Activated T-cell treated with anti-CD3 and anti-CD28 coated beads, Interleukin-2, amount 50 U/mL, for 72 hours (primary cell): Measurements from ENCODE around the gene CTBP1. TPM values are rescaled to one million over a fixed set of nuclear protein-coding genes. Genes with fewer than 3 reads are reported as not detected.
A peak's percentile ranks its signal among the peaks of the same experiment; 100 is the strongest.

Source experiments
- ATAC-seq, 2 donors: fragments of 150-1000 bp; cut with Tn5 transposase; replicated peaks in 1 of 2; 2 replicates each; pipeline ENCODE4 v1.10.0; 2021; ENCODE audit warnings: moderate library complexity in 2 of 2, mild to moderate bottlenecking in 1 of 2
- DNase-seq, 2 donors: peaks; one replicate each; pipeline ENCODE4 v3.0.0; 2021 to 2022; ENCODE audit warnings: mixed read lengths in 1 of 2
- H3K27ac Mint-ChIP-seq: one replicate; pipeline ENCODE4 v1.8.0; 2022; ENCODE audit warnings: mild to moderate bottlenecking, moderate library complexity, mixed read lengths
- H3K27me3 Mint-ChIP-seq: one replicate; pipeline ENCODE4 v1.8.0; 2022; ENCODE audit warnings: low read depth, mixed read lengths
- H3K36me3 Mint-ChIP-seq, 2 donors: one replicate each; pipeline ENCODE4 v1.8.0; 2022; ENCODE audit warnings: mixed read lengths in 2 of 2, mild to moderate bottlenecking in 1 of 2; ENCODE audit not compliant: insufficient read depth in 2 of 2
- H3K4me1 Mint-ChIP-seq: one replicate; pipeline ENCODE4 v1.8.0; 2022; ENCODE audit warnings: low read depth, mixed read lengths
- H3K4me3 Mint-ChIP-seq, 2 donors: one replicate each; pipeline ENCODE4 v1.8.0; 2022; ENCODE audit warnings: mild to moderate bottlenecking in 2 of 2, mixed read lengths in 2 of 2, moderate library complexity in 2 of 2
- H3K9me3 Mint-ChIP-seq, 2 donors: one replicate each; pipeline ENCODE4 v1.8.0; 2022; ENCODE audit warnings: mixed read lengths in 2 of 2
- total RNA-seq, 2 donors: library from RNA; stranded (reverse); gene quantifications; one replicate each; pipeline ENCODE4 v1.2.3, GENCODE V29; 2022

The CTBP1 gene
- total RNA-seq, 2 donors from 2014 or later: 182 to 190 TPM

GRCh38 chr4:1291091-1291490 is 42.2 kb upstream of the CTBP1 start:
- H3K27me3 Mint-ChIP-seq: no peaks in the 10 kb centered on the region
- peaks cover 7 to 9% of the 10 kb centered on the region in 2 donors for H3K36me3 Mint-ChIP-seq

GRCh38 chr4:1290165-1290977 is 41.4 kb upstream of the CTBP1 start:
- peak in 1 of 2 donors; percentile 1 for ATAC-seq
- DNase-seq: peak; percentile 22 to 27
- no peaks in the 10 kb centered on the region for H3K27me3 Mint-ChIP-seq
- H3K4me1 Mint-ChIP-seq: peaks cover 43% of the 10 kb centered on the region
- H3K27ac Mint-ChIP-seq: peak overlapping the region; percentile 97
- H3K4me3 Mint-ChIP-seq: peak overlapping the region; percentile 98 to 99
- peaks cover 8 to 10% of the 10 kb centered on the region in 2 donors for H3K36me3 Mint-ChIP-seq
- H3K9me3 Mint-ChIP-seq: peaks cover 2 to 4% of the 10 kb centered on the region in 2 donors

More at GRCh38 chr4:1291091-1291490, 42.2 kb upstream of the CTBP1 start:
- DNase-seq (no peak), ATAC-seq (no peak)
- H3K9me3 Mint-ChIP-seq: peaks cover 2 to 4% of the 10 kb centered on the region in 2 donors
- H3K27ac Mint-ChIP-seq: peak overlapping the region; percentile 97
- H3K4me1 Mint-ChIP-seq: peaks cover 43% of the 10 kb centered on the region
- H3K4me3 Mint-ChIP-seq: peak overlapping the region; percentile 98 to 99

- Mint-ChIP-seq H3K4me1 (peaks cover 38% of the 10 kb centered on the region), H3K27me3 (no peaks in the 10 kb centered on the region), H3K9me3 (peaks cover 2 to 4% of the 10 kb centered on the region in 2 donors), H3K36me3 (peaks cover 8 to 10% of the 10 kb centered on the region in 2 donors), H3K4me3 (peak within 1 kb of the TSS; percentile 98 to 99), H3K27ac (peak within 1 kb of the TSS; percentile 97)
- peak; percentile 96 to 97 for ATAC-seq
- DNase-seq: peak; percentile 98
Measured at GRCh38 chr4:1289207-1290164, 40.6 kb upstream of the CTBP1 start, which contains the start of gene MAEA. Gene MAEA, plus strand, starts transcription at chr4:1289891. Its CDS starts 23 bp downstream, at chr4:1289914.

- no peak for ATAC-seq
- Mint-ChIP-seq H3K9me3 (peaks cover 2 to 4% of the 10 kb centered on the region in 2 donors), H3K36me3 (peaks cover 8 to 10% of the 10 kb centered on the region in 2 donors)
Measured at GRCh38 chr4:1288786-1289185, 39.9 kb upstream of the CTBP1 start.

GRCh38 chr4:1285790-1286553 is 37.0 kb upstream of the CTBP1 start:
- Mint-ChIP-seq H3K36me3 (peaks cover 7 to 8% of the 10 kb centered on the region in 2 donors), H3K4me1 (peaks cover 15% of the 10 kb centered on the region), H3K4me3 (no peak overlapping the region), H3K9me3 (peaks cover 2 to 4% of the 10 kb centered on the region in 2 donors), H3K27ac (no peak overlapping the region), H3K27me3 (no peaks in the 10 kb centered on the region)
- ATAC-seq (no peak), DNase-seq (peak; percentile 56 to 65)

More at GRCh38 chr4:1288786-1289185, 39.9 kb upstream of the CTBP1 start:
- no peak for DNase-seq
- Mint-ChIP-seq H3K27ac (peak overlapping the region; percentile 95), H3K27me3 (no peaks in the 10 kb centered on the region), H3K4me1 (peaks cover 36% of the 10 kb centered on the region), H3K4me3 (peak overlapping the region; percentile 98 to 99)

- ATAC-seq (no peak), DNase-seq (no peak)
- no peak overlapping the region for H3K4me3 Mint-ChIP-seq
- H3K36me3 Mint-ChIP-seq: peaks cover 4% of the 10 kb centered on the region in 2 donors
- H3K27me3 Mint-ChIP-seq: no peaks in the 10 kb centered on the region
- H3K27ac Mint-ChIP-seq: no peak overlapping the region
- H3K4me1 Mint-ChIP-seq: peaks cover 8% of the 10 kb centered on the region
- peaks cover 2 to 4% of the 10 kb centered on the region in 2 donors for H3K9me3 Mint-ChIP-seq
Measured at GRCh38 chr4:1285151-1285789, 36.3 kb upstream of the CTBP1 start.

GRCh38 chr4:1283711-1284110 is 34.8 kb upstream of the CTBP1 start:
- no peak overlapping the region for H3K4me3 Mint-ChIP-seq
- peaks cover 4% of the 10 kb centered on the region for H3K4me1 Mint-ChIP-seq
- H3K36me3 Mint-ChIP-seq: peaks cover 4% of the 10 kb centered on the region in 2 donors
- H3K9me3 Mint-ChIP-seq: peaks cover 2 to 4% of the 10 kb centered on the region in 2 donors
- DNase-seq: no peak
- no peak overlapping the region for H3K27ac Mint-ChIP-seq
- no peak for ATAC-seq
- H3K27me3 Mint-ChIP-seq: no peaks in the 10 kb centered on the region

GRCh38 chr4:1279253-1279652 is 30.3 kb upstream of the CTBP1 start:
- no peaks in the 10 kb centered on the region for H3K27me3 Mint-ChIP-seq
- H3K9me3 Mint-ChIP-seq: no peaks in the 10 kb centered on the region
- H3K4me1 Mint-ChIP-seq: peaks cover 6% of the 10 kb centered on the region
- ATAC-seq (no peak), DNase-seq (no peak)
- no peak overlapping the region for H3K27ac Mint-ChIP-seq
- H3K4me3 Mint-ChIP-seq: no peak overlapping the region
- peaks cover 0 to 1% of the 10 kb centered on the region in 2 donors for H3K36me3 Mint-ChIP-seq

- Mint-ChIP-seq H3K36me3 (peaks cover 0 to 1% of the 10 kb centered on the region in 2 donors), H3K27ac (no peak overlapping the region), H3K27me3 (no peaks in the 10 kb centered on the region), H3K9me3 (no peaks in the 10 kb centered on the region), H3K4me1 (peaks cover 6% of the 10 kb centered on the region), H3K4me3 (no peak overlapping the region)
- ATAC-seq (peak; percentile 69 to 82), DNase-seq (peak in 1 of 2 donors; percentile 20)
Measured at GRCh38 chr4:1277667-1278665, 29.0 kb upstream of the CTBP1 start.

GRCh38 chr4:1276984-1277383 is 28.1 kb upstream of the CTBP1 start:
- Mint-ChIP-seq H3K27me3 (no peaks in the 10 kb centered on the region), H3K27ac (no peak overlapping the region), H3K36me3 (peaks cover 0 to 1% of the 10 kb centered on the region in 2 donors), H3K4me1 (peaks cover 6% of the 10 kb centered on the region), H3K4me3 (no peak overlapping the region), H3K9me3 (no peaks in the 10 kb centered on the region)
- DNase-seq (no peak), ATAC-seq (no peak)

GRCh38 chr4:1274871-1275270 is 25.9 kb upstream of the CTBP1 start:
- H3K36me3 Mint-ChIP-seq: peaks cover 0 to 4% of the 10 kb centered on the region in 2 donors
- no peaks in the 10 kb centered on the region for H3K9me3 Mint-ChIP-seq
- no peak overlapping the region for H3K4me3 Mint-ChIP-seq
- H3K27ac Mint-ChIP-seq: no peak overlapping the region
- peaks cover 6% of the 10 kb centered on the region for H3K4me1 Mint-ChIP-seq
- no peaks in the 10 kb centered on the region for H3K27me3 Mint-ChIP-seq
- DNase-seq (no peak), ATAC-seq (no peak)
